Melanocyte of skin (primary cell): ENCODE measurements around the gene LYSMD3. TPM values are rescaled to one million over a fixed set of nuclear protein-coding genes. Genes with fewer than 3 reads are reported as not detected.

Experiments
- total RNA-seq, 2 donors: library from RNA; depleted of rRNA; stranded (reverse); fragments of >200 nt; gene quantifications; 2 replicates each; pipeline ENCODE4 v1.2.3, GENCODE V29; 2012

LYSMD3 gene
- total RNA-seq, result 10 to 100 TPM in 1 of 2 donors, 1 to 10 TPM in 1; 10.0 to 11.7 TPM

GRCh38 chr5:90529194-90529938 lies at the start of gene LYSMD3:
Gene LYSMD3 (minus strand): TSS chr5:90529584. CDS start chr5:90525289, 4,295 bp downstream.

GRCh38 chr5:90558344-90559192 lies 29.2 kb upstream of the LYSMD3 start, which contains the start of gene ADGRV1:
Gene ADGRV1 (plus strand): TSS chr5:90558797. CDS start chr5:90558896, 99 bp downstream.

GRCh38 chr5:90474235-90475107 lies 54.9 kb downstream of the LYSMD3 start, which contains the start of the genes MBLAC2 and POLR3G:
Gene MBLAC2 (minus strand): TSS chr5:90474771. CDS start chr5:90474292, 479 bp downstream.
Gene POLR3G (plus strand): TSS chr5:90474864. CDS start chr5:90485568, 10,704 bp downstream.

Other genes with a start within 250 kb of the LYSMD3 start
- 1 to 10 TPM; 6.3 to 6.5 TPM for gene CETN3, start 119.8 kb downstream of the LYSMD3 start, total RNA-seq
- 10 to 100 TPM in 1 of 2 donors, 1 to 10 TPM in 1; 10.0 to 12.0 TPM for gene MBLAC2, start 54.8 kb downstream of the LYSMD3 start, total RNA-seq
- 10 to 100 TPM; 34.8 to 68.6 TPM for gene POLR3G, start 54.7 kb downstream of the LYSMD3 start, total RNA-seq
- under 1 TPM; under 0.01 TPM for gene ADGRV1, start 29.2 kb upstream of the LYSMD3 start, total RNA-seq